Breast epithelium (tissue), 4 donors: ENCODE results near the gene BBX. TPM values are rescaled to one million over a fixed set of nuclear protein-coding genes. Genes with fewer than 3 reads are reported as not detected.
"Not testable (repeated sequence)": the region's sequence is repeated elsewhere in the genome, so short reads cannot be mapped to it uniquely, and the experiment has no call there.

Source experiments
- DNase-seq, 2 donors: peaks; one replicate each; pipeline ENCODE4 v3.0.0-alpha.2; 2019; ENCODE audit warnings: low spot score in 2 of 2
- H3K27ac ChIP-seq, 2 donors: fragments of 200-600 bp; sonication (generic) in 1 of 2; one replicate each; pipeline ENCODE4 v1.5.1; 2016 to 2019; ENCODE audit warnings: mild to moderate bottlenecking in 1 of 2
- H3K27me3 ChIP-seq, 2 donors: fragments of 200-600 bp; sonication (generic) in 1 of 2; one replicate each; pipeline versions ENCODE4 v1.5.1 to v1.6.0; 2017 to 2019; ENCODE audit warnings: control low read depth in 1 of 2, mild to moderate bottlenecking in 1 of 2
- H3K36me3 ChIP-seq: fragments of 200-600 bp; one replicate; pipeline ENCODE4 v1.5.1; 2019
- H3K4me1 ChIP-seq, 2 donors: fragments of 200-600 bp; sonication (generic); one replicate each; pipeline ENCODE4 v1.5.1; 2016 to 2019; ENCODE audit warnings: control low read depth in 1 of 2
- H3K4me3 ChIP-seq, 3 donors: fragments of 200-600 bp; sonication (generic); 1 replicate in 2 of 3; 2 replicates in 1 of 3; pipeline ENCODE4 v1.5.1; 2016 to 2019; ENCODE audit warnings: mild to moderate bottlenecking in 3 of 3, moderate library complexity in 2 of 3
- H3K9me3 ChIP-seq, 2 donors: fragments of 200-600 bp; sonication (generic) in 1 of 2; one replicate each; pipeline ENCODE4 v1.5.1; 2016 to 2019; ENCODE audit warnings: control low read depth in 1 of 2
- POLR2A ChIP-seq: fragments of 450-650 bp; IDR thresholded peaks from one replicate; pipeline ENCODE4 v1.6.1; 2016; ENCODE audit warnings: antibody characterized with exemption, mild to moderate bottlenecking, moderate library complexity
- POLR2AphosphoS5 ChIP-seq, 3 donors: sonication (generic); formaldehyde crosslinking; IDR thresholded peaks; one replicate each; pipeline ENCODE4 v1.6.1; 2017; ENCODE audit warnings: antibody characterized with exemption in 3 of 3
- intact Hi-C: fragments of 100-400 bp; cut with DNase I; formaldehyde crosslinking; loops from one replicate; pipeline ENCODE4 v1.15.1; 2023; ENCODE audit warnings: low total_unique reads
- total RNA-seq, 3 donors: library from RNA; depleted of rRNA; stranded (reverse); fragments of >200 nt; gene quantifications; one replicate each; pipeline ENCODE4 v1.1.0, GENCODE V29; 2016
- TF ChIP-seq, protein P1 (sequence below), 3 donors: fragments of 450-650 bp; IDR thresholded peaks; one replicate each; pipeline ENCODE4 v1.5.1; 2016 to 2017; ENCODE audit warnings: antibody characterized with exemption in 3 of 3, mild to moderate bottlenecking in 3 of 3, moderate library complexity in 3 of 3

BBX gene
- total RNA-seq, 3 donors from 2014 or later, result 59.0 to 95.9 (median 70.8) TPM

DNA sequence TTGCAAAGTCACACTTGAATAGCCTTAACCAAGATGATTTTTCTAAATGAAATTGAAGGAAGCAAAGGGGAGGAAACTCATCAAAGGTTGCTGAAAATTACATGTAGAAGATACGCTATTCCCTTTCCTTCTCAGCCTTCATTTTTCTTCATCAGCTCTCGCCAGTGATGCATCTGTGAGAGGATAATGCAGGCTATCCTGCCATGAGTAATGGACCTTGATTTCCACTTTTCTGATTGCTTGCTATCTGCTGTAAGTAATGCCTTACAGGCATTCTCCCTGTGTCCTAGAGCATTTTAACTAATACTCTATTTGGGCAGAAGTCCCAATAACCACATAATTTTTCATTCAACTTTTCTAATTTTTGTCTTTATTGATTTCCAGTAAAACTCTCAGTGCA lies 162.6 kb downstream of the BBX start:
- intact Hi-C loops, result no loop called here
- no peak for TF ChIP-seq POLR2AphosphoS5 (IDR thresholded peaks at IDR 0.05)
- TF ChIP-seq, protein P1, sequence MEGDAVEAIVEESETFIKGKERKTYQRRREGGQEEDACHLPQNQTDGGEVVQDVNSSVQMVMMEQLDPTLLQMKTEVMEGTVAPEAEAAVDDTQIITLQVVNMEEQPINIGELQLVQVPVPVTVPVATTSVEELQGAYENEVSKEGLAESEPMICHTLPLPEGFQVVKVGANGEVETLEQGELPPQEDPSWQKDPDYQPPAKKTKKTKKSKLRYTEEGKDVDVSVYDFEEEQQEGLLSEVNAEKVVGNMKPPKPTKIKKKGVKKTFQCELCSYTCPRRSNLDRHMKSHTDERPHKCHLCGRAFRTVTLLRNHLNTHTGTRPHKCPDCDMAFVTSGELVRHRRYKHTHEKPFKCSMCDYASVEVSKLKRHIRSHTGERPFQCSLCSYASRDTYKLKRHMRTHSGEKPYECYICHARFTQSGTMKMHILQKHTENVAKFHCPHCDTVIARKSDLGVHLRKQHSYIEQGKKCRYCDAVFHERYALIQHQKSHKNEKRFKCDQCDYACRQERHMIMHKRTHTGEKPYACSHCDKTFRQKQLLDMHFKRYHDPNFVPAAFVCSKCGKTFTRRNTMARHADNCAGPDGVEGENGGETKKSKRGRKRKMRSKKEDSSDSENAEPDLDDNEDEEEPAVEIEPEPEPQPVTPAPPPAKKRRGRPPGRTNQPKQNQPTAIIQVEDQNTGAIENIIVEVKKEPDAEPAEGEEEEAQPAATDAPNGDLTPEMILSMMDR (IDR thresholded peaks at IDR 0.05), result no peak
- no peak for TF ChIP-seq POLR2A

DNA sequence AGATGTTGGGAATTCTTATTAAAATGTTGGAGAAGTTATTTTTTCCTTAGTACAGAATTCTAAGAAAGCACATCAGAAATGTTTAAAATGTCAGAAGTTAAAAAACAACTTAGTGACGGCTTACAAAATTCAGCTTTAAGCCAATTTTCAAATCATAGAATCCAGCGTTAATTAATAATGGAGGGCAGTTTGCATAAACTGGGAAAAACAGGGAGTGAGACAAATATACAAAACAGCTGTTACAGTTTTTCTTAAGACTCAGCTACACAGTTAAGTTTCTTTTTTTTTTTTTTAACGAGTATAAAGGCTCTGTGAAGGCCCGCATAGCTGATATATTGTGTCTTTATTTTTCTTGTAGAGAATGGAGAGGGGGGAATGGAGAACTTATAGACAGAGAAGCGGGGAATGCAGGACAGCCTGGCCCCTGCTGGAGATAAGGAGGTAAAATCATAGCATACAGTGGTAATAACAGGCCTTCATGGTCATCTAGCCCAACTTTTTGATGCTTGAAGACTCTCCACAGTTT lies 164.4 kb downstream of the BBX start:
- Histone ChIP-seq H3K27me3 (no peaks in the 10 kb centered on the region), H3K27ac (no peak overlapping the region), H3K4me3 (no peak overlapping the region), H3K4me1 (no peaks in the 10 kb centered on the region), H3K36me3 (no peaks in the 10 kb centered on the region), H3K9me3 (no peaks in the 10 kb centered on the region)
- DNase-seq, result no peak
- no peak for TF ChIP-seq POLR2A
- TF ChIP-seq, protein P1 (IDR thresholded peaks at IDR 0.05), result no peak
- no peak for TF ChIP-seq POLR2AphosphoS5 (IDR thresholded peaks at IDR 0.05)
- intact Hi-C loops, result no loop called here

More for the DNA sequence above, 162.6 kb downstream of the BBX start:
- Histone ChIP-seq H3K4me3 (no peak overlapping the region), H3K4me1 (no peaks in the 10 kb centered on the region), H3K27ac (no peak overlapping the region), H3K27me3 (no peaks in the 10 kb centered on the region), H3K36me3 (no peaks in the 10 kb centered on the region), H3K9me3 (no peaks in the 10 kb centered on the region)
- no peak for DNase-seq

DNA sequence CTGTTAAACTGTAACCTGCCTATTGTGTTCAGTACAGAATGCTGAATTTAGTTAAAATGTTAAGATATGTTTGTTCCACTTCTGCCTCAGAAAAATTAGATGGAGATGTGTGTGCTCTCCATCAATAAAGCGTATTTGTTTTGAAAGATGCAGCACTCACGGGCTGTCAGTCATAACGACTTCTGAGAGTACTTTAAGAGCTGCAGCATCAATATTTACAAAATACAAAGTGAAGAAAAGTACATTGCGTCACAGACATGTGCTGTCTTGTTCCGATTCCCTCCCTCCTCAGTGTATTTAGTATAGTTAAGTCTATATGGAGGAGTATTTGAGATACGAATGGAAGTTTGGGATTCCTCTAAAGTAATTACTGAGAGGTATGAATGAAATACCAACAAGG lies 166.6 kb downstream of the BBX start:
- Histone ChIP-seq H3K9me3 (no peaks in the 10 kb centered on the region), H3K27ac (no peak overlapping the region), H3K4me3 (no peak overlapping the region), H3K36me3 (no peaks in the 10 kb centered on the region), H3K4me1 (no peaks in the 10 kb centered on the region), H3K27me3 (no peaks in the 10 kb centered on the region)
- intact Hi-C loops, result no loop called here
- DNase-seq, result no peak
- TF ChIP-seq, protein P1 (IDR thresholded peaks at IDR 0.05), result no peak
- TF ChIP-seq POLR2AphosphoS5 (IDR thresholded peaks at IDR 0.05) (no peak), POLR2A (no peak)

DNA sequence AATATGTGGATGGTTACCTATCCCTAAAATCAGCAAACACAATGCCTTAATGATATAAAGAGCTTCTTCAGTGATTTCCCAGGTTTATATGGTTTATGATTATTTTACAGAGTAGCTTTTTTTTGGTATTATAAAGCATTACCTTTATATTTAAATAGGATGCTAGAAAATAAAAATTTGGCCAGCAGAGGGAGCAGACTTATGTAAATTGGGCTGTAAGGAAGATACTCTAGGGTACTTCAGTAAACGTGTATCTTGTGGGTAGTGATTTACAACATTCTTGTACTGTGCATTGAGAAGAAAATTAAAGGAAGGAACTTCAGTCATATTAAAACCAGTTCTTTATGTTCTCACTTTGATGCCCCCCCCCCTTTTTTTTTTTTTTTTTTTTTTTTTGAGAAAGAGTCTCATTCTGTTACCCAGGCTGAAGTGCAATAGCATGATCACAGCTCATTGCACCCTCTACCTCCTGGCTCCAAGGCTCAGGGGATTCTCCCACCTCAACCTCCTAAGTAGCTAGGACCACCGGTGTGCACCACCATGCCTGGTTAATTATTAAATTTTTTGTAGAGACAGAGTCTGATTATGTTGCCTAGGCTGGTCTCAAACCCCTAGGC lies 167.9 kb downstream of the BBX start:
- no peak for DNase-seq
- Histone ChIP-seq H3K36me3 (no peaks in the 10 kb centered on the region), H3K27ac (no peak overlapping the region), H3K4me1 (no peaks in the 10 kb centered on the region), H3K9me3 (no peaks in the 10 kb centered on the region), H3K27me3 (no peaks in the 10 kb centered on the region), H3K4me3 (no peak overlapping the region)
- intact Hi-C loops, result no loop called here
- no peak for TF ChIP-seq POLR2AphosphoS5 (IDR thresholded peaks at IDR 0.05)
- TF ChIP-seq, protein P1 (IDR thresholded peaks at IDR 0.05), result peak in 2 of 3 donors; percentile 15 to 36
- no peak for TF ChIP-seq POLR2A

DNA sequence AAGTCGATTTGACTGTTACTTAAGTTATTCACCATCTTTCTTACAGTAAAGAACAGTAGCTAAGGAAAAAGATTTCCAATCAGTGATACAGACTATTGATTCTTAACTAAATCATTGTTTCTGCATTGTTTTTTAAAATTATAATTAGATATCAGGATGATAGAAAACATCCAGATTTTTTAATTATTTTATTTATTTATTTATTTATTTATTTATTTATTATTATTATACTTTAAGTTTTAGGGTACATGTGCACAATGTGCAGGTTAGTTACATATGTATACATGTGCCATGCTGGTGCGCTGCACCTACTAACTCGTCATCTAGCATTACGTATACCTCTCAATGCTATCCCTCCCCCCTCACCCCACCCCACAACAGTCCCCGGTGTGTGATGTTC lies 169.2 kb downstream of the BBX start:
- H3K4me3 ChIP-seq, H3K27me3 ChIP-seq, intact Hi-C loops: not testable (repeated sequence)

DNA sequence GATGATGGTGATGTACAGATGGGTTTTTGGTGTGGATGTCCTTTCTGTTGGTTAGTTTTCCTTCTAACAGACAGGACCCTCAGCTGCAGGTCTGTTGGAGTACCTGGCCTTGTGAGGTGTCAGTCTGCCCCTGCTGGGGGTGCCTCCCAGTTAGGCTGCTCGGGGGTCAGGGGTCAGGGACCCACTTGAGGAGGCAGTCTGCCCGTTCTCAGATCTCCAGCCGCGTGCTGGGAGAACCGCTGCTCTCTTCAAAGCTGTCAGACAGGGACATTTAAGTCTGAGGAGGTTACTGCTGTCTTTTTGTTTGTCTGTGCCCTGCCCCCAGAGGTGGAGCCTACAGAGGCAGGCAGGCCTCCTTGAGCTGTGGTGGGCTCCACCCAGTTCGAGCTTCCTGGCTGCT lies 174.6 kb downstream of the BBX start:
- H3K27me3 ChIP-seq, H3K36me3 ChIP-seq, H3K4me1 ChIP-seq, DNase-seq, H3K27ac ChIP-seq, intact Hi-C loops, H3K9me3 ChIP-seq: not testable (repeated sequence)
- peak overlapping the region in 2 of 3 donors; percentile 39 to 54 for H3K4me3 ChIP-seq

More for the DNA sequence above, 169.2 kb downstream of the BBX start:
- H3K36me3 ChIP-seq, H3K4me1 ChIP-seq, H3K27ac ChIP-seq, DNase-seq, H3K9me3 ChIP-seq: not testable (repeated sequence)

DNA sequence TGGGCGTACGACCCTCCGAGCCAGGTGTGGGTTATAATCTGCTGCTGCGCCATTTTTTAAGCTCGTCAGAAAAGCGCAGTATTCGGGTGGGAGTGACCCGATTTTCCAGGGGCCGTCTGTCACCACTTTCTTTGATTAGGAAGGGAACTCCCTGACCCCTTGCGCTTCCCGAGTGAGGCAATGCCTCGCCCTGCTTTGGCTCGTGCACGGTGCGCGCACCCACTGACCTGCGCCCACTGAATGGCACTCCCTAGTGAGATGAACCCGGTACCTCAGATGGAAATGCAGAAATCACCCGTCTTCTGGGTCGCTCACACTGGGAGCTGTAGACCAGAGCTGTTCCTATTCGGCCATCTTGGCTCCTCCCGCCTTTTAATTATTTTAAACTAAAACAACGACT lies 175.1 kb downstream of the BBX start:
- H3K36me3 ChIP-seq, H3K4me1 ChIP-seq, H3K9me3 ChIP-seq, H3K27me3 ChIP-seq, intact Hi-C loops, DNase-seq, H3K27ac ChIP-seq: not testable (repeated sequence)
- peak overlapping the region in 2 of 3 donors; percentile 39 to 54 for H3K4me3 ChIP-seq
